GM18858 (cell line): ENCODE data around the gene RHBDD3.
"Not testable (repeated sequence)": the region's sequence is repeated elsewhere in the genome, so short reads cannot be mapped to it uniquely, and the experiment has no call there.

Experiments used
- ATAC-seq: cut with Tn5 transposase; IDR thresholded peaks from one replicate; pipeline ENCODE4 v1.9.1; 2021; ENCODE audit not compliant: unreplicated experiment

Gene RHBDD3

DNA sequence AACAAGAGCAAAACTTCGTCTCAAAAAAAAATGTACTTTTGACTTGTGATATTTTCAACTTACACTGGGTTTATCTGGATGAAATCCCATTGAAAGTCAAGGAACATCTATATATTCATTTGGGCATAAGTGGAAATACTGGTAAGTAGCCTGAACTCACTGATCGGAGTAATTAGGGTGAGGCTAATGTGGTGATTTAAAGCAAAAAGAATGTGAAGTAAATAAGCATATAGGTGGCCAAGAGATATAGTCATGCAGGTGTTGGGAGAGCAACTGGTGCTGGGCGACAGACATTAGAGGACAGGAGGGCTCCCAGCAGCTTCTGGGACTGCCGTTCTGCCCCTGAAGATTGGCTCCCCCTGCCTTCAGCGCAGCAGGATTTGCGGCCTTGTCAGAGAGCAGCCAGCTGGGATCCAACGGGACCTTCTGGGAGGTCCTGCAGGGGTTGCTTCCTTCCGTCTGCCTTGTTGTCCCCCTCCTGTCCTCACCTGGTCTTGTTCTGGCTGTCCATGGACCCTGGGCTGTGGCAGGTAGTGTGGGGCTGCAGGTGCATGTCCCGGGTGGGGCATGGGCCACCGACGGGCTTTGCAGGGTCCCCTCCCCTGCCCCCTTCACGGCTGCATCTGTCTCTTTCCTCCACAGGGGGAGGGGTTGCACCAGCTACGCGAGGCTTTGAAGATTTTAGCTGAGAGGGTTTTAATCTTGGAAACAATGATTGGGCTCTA lies 14.1 kb downstream of the RHBDD3 start:
- no peak for ATAC-seq

DNA sequence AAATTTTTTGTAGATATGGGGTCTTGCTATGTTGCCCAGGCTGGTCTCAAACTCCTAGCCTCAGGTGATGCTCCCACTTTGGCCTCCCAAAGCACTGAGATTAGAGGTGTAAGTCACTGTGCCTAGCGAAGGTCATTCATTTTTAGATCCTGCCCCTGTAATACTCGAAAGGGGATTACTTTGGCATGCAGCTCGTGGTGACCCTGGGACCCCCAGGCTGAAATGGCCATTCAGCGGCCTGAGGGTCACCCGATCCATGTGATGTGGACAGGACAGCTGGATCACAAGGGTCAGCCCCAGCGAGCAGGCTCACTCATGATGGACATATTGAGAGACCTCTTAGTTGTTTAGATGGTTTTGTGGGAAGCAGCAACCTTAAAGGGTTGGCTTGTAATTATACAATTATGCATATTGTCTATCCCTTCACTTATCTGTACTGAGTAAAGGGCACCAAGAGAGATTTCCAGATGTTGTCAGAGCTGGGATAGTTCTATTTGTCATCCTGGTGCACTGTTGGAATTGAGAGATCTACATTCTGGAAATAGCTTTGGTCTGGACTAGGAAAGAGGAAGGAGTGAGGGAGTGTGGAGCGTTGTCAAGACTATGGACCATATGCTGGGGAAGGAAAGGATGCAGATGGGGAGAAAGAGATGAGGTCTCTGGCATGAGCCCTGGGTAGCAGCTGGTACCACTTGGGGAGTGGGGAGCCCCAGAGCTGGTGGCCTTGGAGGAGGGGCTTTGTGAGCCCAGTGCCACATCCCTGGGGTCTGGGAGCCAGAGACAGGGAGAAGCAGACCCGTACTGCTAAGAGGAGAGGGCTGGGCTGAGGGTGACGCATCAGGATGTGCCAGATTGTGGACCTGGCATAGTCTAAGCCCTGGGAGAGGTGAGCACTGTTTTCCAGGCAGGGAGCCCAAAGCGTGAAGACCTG lies 15.5 kb downstream of the RHBDD3 start:
- no peak for ATAC-seq

- no peak for ATAC-seq
These were observed 16.5 kb downstream of the RHBDD3 start for GRCh38 chr22:29251265-29251664.

DNA sequence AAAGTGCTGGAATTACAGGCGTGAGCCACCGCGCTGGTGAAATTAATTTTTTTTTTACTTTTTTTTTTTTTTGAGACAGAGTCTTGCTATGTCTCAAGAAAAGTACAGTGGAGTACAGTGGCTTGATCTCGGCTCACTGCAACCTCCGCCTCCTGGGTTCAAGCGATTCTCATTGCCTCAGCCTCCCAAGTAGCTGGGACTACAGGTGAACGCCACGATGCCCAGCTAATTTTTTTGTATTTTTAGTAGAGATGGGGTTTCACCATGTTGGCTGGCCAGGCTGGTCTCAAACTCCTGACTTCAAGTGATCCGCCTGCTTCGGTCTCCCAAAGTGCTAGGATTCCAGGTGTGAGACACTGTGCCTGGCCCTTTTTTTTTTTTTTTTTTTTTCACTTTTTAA lies 19.9 kb downstream of the RHBDD3 start:
- not testable (repeated sequence) for ATAC-seq

DNA sequence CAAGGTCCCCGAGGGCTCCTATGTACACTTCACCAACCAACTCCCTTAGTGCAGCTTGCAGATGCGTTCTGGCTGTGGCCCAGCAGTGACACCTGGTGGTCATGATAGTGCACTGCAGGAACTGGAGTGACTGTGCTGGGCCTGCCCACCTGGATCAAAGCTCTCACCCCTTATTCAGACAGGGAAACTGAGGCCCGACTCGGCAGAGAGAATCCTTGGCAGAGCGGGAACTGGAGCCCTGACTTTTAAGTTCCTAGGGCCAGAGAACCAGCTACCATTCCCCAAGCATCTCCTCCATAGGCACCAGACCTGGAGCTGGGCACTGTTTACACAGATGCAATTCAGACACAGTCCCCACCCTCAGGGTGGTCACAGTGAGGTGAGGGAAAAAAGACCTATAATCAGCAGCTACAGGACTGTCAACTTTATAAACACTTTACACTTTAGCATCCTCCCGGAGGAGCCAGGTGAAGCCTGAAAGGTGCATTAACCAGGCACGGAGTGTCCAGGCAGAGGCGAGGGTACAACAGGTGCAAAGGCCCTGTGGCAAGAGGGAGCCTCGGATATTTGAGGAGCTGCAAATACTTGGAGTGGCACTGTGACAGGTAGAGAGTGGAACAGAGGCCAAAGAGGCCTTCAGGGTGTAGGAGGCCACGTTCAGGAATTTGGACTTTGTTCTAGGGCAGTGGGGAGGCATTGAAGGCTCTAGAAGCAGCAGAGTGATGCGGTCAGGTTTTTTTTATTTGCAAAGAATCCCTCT lies 22.0 kb downstream of the RHBDD3 start:
- ATAC-seq: no peak

DNA sequence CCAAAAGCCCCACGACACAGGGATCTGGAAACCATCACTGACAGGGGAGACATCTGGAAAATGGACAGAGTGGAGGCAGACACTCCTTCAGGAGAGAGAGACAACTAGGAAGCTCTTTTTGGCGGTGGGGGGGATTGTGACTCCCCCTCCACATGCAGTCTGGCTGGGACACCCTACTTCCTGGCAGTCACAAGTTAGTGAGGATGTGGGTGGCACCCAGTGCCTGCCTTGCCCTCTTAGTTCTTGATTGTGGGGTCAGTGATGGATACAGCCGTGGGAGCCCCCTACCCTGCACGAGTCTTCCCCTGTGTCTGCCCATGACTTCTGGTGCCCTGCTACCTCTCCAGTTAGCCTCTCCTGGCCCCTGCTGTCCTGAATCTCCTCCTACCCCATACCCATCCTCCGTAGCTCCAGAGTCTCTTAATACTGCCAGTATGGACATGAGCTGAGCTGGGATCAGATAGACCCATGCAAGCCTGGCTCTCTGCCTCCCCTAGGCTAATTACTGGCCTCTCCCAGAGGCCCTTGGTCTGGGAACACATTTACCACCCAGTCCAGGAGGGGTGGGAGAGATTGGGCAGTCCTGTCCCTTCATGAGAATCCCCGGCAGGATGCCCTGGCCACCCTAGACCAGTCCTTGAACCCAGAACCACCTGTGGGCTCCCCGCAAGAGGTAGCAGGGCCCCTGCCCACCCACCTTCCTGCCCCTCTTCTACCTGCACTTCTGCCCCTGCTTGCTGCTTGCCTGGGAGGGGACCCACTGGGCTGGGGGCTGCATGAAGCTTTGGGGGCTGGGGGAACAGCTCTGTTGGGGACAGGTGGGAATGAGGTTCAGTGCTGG lies 22.8 kb downstream of the RHBDD3 start:
- no peak for ATAC-seq

- no peak for ATAC-seq
These were observed 23.8 kb downstream of the RHBDD3 start for GRCh38 chr22:29243874-29244446.

GRCh38 chr22:29240481-29240880 lies 27.3 kb downstream of the RHBDD3 start:
- not testable (repeated sequence) for ATAC-seq

- ATAC-seq: no peak
These were observed 34.4 kb downstream of the RHBDD3 start for GRCh38 chr22:29233277-29233877.

GRCh38 chr22:29231971-29232959 lies 35.5 kb downstream of the RHBDD3 start:
- ATAC-seq: no peak

GRCh38 chr22:29230972-29231875 lies 36.6 kb downstream of the RHBDD3 start:
- no peak for ATAC-seq

DNA sequence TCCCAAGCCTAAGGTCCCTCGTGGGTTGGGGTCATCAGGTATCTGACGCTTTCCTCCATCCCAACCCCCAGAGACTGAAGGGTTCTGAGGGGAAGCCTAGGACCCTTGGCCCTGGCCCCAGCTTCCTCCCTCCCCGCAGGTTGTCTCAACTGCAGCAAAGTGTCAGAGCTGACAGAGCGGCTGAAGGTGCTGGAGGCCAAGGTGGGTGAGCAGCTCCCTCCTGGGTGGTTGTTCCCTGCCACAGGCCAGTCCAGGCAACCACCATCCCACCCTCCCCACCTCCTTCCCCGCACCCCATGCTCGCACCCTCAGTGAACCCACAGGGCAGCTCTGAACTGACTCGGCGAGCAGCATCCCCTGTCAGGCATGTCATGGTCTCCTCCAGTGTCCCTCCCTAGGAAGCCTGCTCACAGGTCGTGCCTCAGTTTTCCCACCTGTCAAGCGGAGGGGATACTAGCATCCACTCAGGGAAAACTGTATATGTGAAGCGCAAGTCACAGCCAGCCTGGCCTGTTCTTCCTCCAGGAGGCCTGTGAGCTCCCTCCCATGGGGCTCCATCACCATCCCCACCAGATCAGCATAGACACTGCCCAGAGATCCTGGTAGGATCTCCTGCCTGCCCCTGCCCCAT lies 41.3 kb downstream of the RHBDD3 start:
- ATAC-seq: no peak

GRCh38 chr22:29225422-29226090 lies 42.2 kb downstream of the RHBDD3 start:
- ATAC-seq: no peak

DNA sequence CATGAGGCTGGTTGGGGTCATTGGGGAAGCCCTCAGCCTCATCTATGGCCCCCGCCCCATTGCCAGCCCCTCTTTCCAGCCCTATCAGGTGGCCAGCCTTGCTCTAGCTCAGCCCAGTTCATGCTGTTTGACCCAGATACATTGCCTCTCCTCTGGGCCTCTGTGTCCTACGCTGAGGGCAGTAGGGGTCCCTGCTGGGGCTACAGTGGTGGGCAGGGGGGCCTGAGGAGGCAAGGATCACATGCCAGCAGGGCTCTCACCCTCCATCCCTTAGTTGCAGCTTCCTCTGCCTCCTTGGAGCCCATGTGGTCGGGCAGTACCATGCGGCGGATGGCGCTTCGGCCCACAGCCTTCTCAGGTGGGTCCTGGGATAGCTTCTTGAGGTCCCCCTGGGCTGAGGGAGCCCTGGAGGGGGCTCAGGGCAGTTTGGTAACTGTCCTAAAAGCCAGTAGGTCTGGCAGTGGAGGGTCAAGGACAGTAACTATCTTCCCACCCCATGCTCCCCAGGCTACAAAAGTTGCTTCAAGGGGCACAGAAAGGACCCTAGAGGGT lies 42.8 kb downstream of the RHBDD3 start:
- no peak for ATAC-seq

GRCh38 chr22:29224121-29224858 lies 43.5 kb downstream of the RHBDD3 start:
- ATAC-seq: no peak
